Esophagus squamous epithelium (tissue), 5 donors: Measurements from ENCODE around the gene MAX. TPM values are rescaled to one million over a fixed set of nuclear protein-coding genes. Genes with fewer than 3 reads are reported as not detected.

Experiments
- DNase-seq: peaks from one replicate; lab custom pipeline; 2025; lab: John Stamatoyannopoulos, UW
- H3K27ac ChIP-seq, 4 donors: fragments of 200-600 bp; sonication (generic); one replicate each; pipeline ENCODE4 v1.5.1; 2016 to 2019; ENCODE audit warnings: mild to moderate bottlenecking in 1 of 4
- H3K27me3 ChIP-seq, 4 donors: fragments of 200-600 bp; sonication (generic); 1 replicate in 3 of 4; 2 replicates in 1 of 4; pipeline versions ENCODE4 v1.5.1 to v1.6.0; 2017 to 2021; ENCODE audit warnings: antibody characterized with exemption in 1 of 4
- H3K36me3 ChIP-seq, 3 donors: fragments of 200-600 bp; sonication (generic); one replicate each; pipeline ENCODE4 v1.5.1; 2016 to 2019
- H3K4me1 ChIP-seq, 3 donors: fragments of 200-600 bp; sonication (generic); one replicate each; pipeline ENCODE4 v1.5.1; 2017 to 2019
- H3K4me3 ChIP-seq, 4 donors: fragments of 200-600 bp; sonication (generic); 1 replicate in 3 of 4; 2 replicates in 1 of 4; pipeline ENCODE4 v1.5.1; 2016 to 2019; ENCODE audit warnings: mild to moderate bottlenecking in 2 of 4, moderate library complexity in 1 of 4
- H3K9me3 ChIP-seq, 3 donors: fragments of 200-600 bp; sonication (generic); one replicate each; pipeline ENCODE4 v1.5.1; 2016 to 2019
- CTCF ChIP-seq, 6 experiments: fragments of 450-650 bp in 4 of 6; fragments of 200-600 bp in 2 of 6; sonication (generic) in 2 of 6; IDR thresholded peaks; one replicate each; pipeline ENCODE4 v1.5.1; 2016 to 2019; ENCODE audit warnings: antibody characterized with exemption in 6 of 6, mild to moderate bottlenecking in 4 of 6, moderate library complexity in 4 of 6
- POLR2A ChIP-seq, 4 donors: fragments of 450-650 bp; IDR thresholded peaks; one replicate each; pipeline ENCODE4 v1.6.1; 2017; ENCODE audit warnings: antibody characterized with exemption in 4 of 4, mild to moderate bottlenecking in 4 of 4, moderate library complexity in 3 of 4
- WGBS, 2 donors: methylation state at CpG; one replicate each; pipeline ENCODE4 v1.1.5; 2018; 5-methylcytosine and 5-hydroxymethylcytosine counted together
- intact Hi-C: fragments of 100-400 bp; cut with DNase I; formaldehyde crosslinking; loops from one replicate; pipeline ENCODE4 v1.15.0; 2022
- small RNA-seq, 4 donors: library from RNA; depleted of rRNA; stranded (forward); fragments of <200 nt; gene quantifications; one replicate each; pipeline ENCODE3, GENCODE V24; 2016
- total RNA-seq, 4 donors: library from RNA; depleted of rRNA; stranded (reverse); fragments of >200 nt; gene quantifications; one replicate each; pipeline ENCODE4 v1.1.0, GENCODE V29; 2016
- donor health status: DM: yes; HTN: yes; CAD: no.

Gene MAX
- total RNA-seq, 4 donors from 2014 or later, result 45.3 to 88.7 (median 46.3) TPM

DNA sequence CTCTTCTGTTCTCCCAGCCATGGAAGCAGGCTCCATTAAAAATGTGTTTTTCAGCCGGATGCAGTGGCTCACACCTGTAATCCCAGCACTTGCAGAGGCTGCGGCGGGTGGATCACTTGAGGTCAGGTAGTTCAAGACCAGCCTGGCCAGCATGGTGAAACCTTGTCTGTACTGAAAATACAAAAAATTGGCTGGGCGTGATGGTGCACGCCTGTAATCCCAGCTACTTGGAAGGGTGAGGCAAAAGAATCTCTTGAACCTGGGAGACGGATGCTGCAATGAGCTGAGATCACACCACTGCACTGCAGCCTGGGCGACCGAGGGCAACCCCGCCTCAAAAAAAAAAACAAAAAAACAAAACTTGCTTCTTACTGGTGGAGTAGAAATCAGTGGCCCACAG lies 75.8 kb downstream of the MAX start:
- TF ChIP-seq CTCF (IDR thresholded peaks at IDR 0.05), result no peak
- TF ChIP-seq POLR2A (IDR thresholded peaks at IDR 0.05), result no peak
- no peak for DNase-seq
- 36 to 46% methylated on average over 6 to 8 of the region's 9 CpGs for WGBS, 2 donors

DNA sequence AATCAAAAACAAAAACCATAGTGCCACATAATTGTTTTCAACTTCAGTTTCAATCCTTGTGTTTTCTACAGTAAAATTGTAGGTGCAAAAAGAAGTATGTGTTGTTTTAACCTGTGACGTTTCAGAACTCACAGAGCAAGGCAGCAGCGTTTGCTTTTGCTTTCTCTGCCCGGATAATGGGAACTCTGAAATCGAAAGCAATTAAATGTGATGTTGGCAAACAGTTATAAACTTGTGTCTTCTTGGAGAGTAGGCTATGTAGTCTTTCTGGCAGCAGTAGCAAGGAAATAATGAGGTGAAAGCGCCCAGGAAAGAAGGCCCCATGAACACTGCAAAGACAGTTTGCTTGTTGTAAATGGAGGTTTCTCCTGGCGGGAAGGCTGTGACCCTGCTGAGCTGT lies 76.5 kb downstream of the MAX start:
- intact Hi-C loops, result no loop called here
- Histone ChIP-seq H3K36me3 (peaks cover 0 to 38% (median 0%) of the 10 kb centered on the region in 3 donors), H3K4me1 (peaks cover 9 to 54% (median 11%) of the 10 kb centered on the region in 3 donors), H3K4me3 (peak overlapping the region in 2 of 4 donors; percentile 4 to 35), H3K27ac (peak overlapping the region; percentile 83 to 92 (median 88)), H3K9me3 (no peaks in the 10 kb centered on the region), H3K27me3 (no peaks in the 10 kb centered on the region)
- no peak for TF ChIP-seq CTCF (IDR thresholded peaks at IDR 0.05)
- no peak for TF ChIP-seq POLR2A (IDR thresholded peaks at IDR 0.05)
- WGBS, 2 donors, result 26 to 45% methylated on average over 6 of the region's 6 CpGs
- no peak for DNase-seq

More for the DNA sequence above, 75.8 kb downstream of the MAX start:
- Histone ChIP-seq H3K4me1 (peaks cover 9 to 53% (median 11%) of the 10 kb centered on the region in 3 donors), H3K4me3 (peak overlapping the region in 2 of 4 donors; percentile 4 to 35), H3K36me3 (peaks cover 0 to 45% (median 0%) of the 10 kb centered on the region in 3 donors), H3K27ac (peak overlapping the region; percentile 83 to 92 (median 88)), H3K9me3 (no peaks in the 10 kb centered on the region), H3K27me3 (no peaks in the 10 kb centered on the region)
- intact Hi-C loops, result no loop called here

Small RNA genes lying within 50 kb of the gene (small RNA-seq; reads per million reads assigned to genes)
- 0 to 0.27 (median 0.04) reads per million in 4 donors for gene MIR4706
- 0 to 0.68 (median 0.04) reads per million in 4 donors for gene RNU2-14P

Other genes with a start within 250 kb of the MAX start
- gene SPTB, start 222.6 kb downstream of the MAX start, total RNA-seq, result 1 to 10 TPM in 2 of 4 donors, under 1 TPM in 2; 0.13 to 3.8 (median 1.5) TPM
- gene CHURC1, start 188.1 kb downstream of the MAX start, total RNA-seq, result 10 to 100 TPM; 28.9 to 74.7 (median 56.0) TPM
- 100 to 1,000 TPM in 3 of 4 donors, 10 to 100 TPM in 1; 97.1 to 273 (median 191) TPM for gene GPX2, start 159.8 kb downstream of the MAX start, total RNA-seq
- 1 to 10 TPM; 2.5 to 7.0 (median 5.2) TPM for gene RAB15, start 130.2 kb downstream of the MAX start, total RNA-seq
- gene FNTB, start 115.6 kb downstream of the MAX start, total RNA-seq, result 10 to 100 TPM; 16.2 to 20.4 (median 18.2) TPM